HL-60 (cell line): ENCODE measurements around the gene RAC2.

Source experiments
- CTCF ChIP-seq: IDR thresholded peaks from one replicate; pipeline ENCODE4 v1.5.1; 2011; ENCODE audit warnings: low read length, control low read depth, inconsistent platforms; ENCODE audit not compliant: insufficient read depth
- GABPA ChIP-seq: IDR thresholded peaks from 2 replicates; pipeline ENCODE4 v1.6.1; 2012; ENCODE audit warnings: low read depth
- REST ChIP-seq: IDR thresholded peaks from 2 replicates; pipeline ENCODE4 v1.6.1; 2012; ENCODE audit warnings: low read depth; ENCODE audit not compliant: insufficient replicate concordance
- SPI1 ChIP-seq: IDR thresholded peaks from 2 replicates; pipeline ENCODE4 v1.6.1; 2012; ENCODE audit warnings: low read depth, mild to moderate bottlenecking, borderline replicate concordance

GRCh38 chr22:37248251-37248650 lies 4.2 kb upstream of the RAC2 start:
- TF ChIP-seq CTCF (no peak), GABPA (no peak), REST (no peak), SPI1 (no peak)
